Glutamatergic neuron (in vitro differentiated cells): ENCODE data around the gene SLC16A9. TPM values are rescaled to one million over a fixed set of nuclear protein-coding genes. Genes with fewer than 3 reads are reported as not detected.

Experiments
- DNase-seq: peaks from one replicate; pipeline ENCODE4 v3.0.0; 2022
- H3K27ac Mint-ChIP-seq: one replicate; pipeline ENCODE4 v1.8.0; 2020; ENCODE audit warnings: mild to moderate bottlenecking, mixed read lengths, inconsistent platforms; ENCODE audit not compliant: unreplicated experiment
- H3K27me3 Mint-ChIP-seq: one replicate; pipeline ENCODE4 v1.8.0; 2020; ENCODE audit warnings: mild to moderate bottlenecking, moderate library complexity, mixed read lengths, inconsistent platforms; ENCODE audit not compliant: unreplicated experiment
- H3K36me3 Mint-ChIP-seq: one replicate; pipeline ENCODE4 v1.8.0; 2020; ENCODE audit warnings: mild to moderate bottlenecking, mixed read lengths, inconsistent platforms; ENCODE audit not compliant: unreplicated experiment
- H3K4me1 Mint-ChIP-seq: one replicate; pipeline ENCODE4 v1.8.0; 2020; ENCODE audit warnings: mild to moderate bottlenecking, low read depth, mixed read lengths, inconsistent platforms; ENCODE audit not compliant: unreplicated experiment
- H3K4me3 Mint-ChIP-seq: one replicate; pipeline ENCODE4 v1.8.0; 2020; ENCODE audit warnings: mild to moderate bottlenecking, mixed read lengths, inconsistent platforms; ENCODE audit not compliant: unreplicated experiment
- H3K9me3 Mint-ChIP-seq: one replicate; pipeline ENCODE4 v1.8.0; 2020; ENCODE audit warnings: mild to moderate bottlenecking, moderate library complexity, mixed read lengths, inconsistent platforms; ENCODE audit not compliant: unreplicated experiment
- total RNA-seq: library from RNA; stranded (reverse); fragmentation: NEBNext Ultra II Directional; extraction: Animal tissue kit (Norgen Biotek cat#: 25700); gene quantifications from one replicate; pipeline ENCODE4 v1.2.1, GENCODE V29; 2021; ENCODE audit not compliant: unreplicated experiment
- TF ChIP-seq, protein P1 (sequence below): fragments of 200-600 bp; sonication (generic); IDR thresholded peaks from one replicate; pipeline ENCODE4 v1.5.0; 2021; ENCODE audit not compliant: partially characterized antibody, unreplicated experiment

SLC16A9 gene
- total RNA-seq, 1 donor from 2014 or later = 1.2 TPM

DNA sequence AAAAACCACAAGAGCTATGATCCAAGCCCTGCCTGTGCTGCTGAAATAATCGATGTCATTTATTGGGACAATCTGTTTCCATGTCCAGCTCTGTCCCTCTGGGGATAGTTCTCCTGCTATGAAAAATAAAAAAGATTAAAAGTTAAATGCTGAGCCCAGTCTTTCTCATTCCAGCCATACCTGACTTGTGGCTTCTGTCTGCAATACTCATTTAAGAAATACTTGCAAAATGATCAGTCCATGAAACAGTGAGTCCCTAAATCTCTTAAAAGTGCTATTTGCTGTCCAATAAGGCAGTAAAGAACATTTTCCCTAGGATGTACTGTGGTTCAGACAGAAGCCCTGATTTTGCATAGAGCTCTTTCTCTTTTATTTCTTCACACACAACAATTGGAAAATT, 91.7 kb downstream of the SLC16A9 start:
- Mint-ChIP-seq H3K27me3 (no peaks in the 10 kb centered on the region), H3K4me3 (no peak overlapping the region), H3K4me1 (no peaks in the 10 kb centered on the region), H3K9me3 (no peaks in the 10 kb centered on the region), H3K27ac (no peak overlapping the region), H3K36me3 (no peaks in the 10 kb centered on the region)
- no peak for DNase-seq
- TF ChIP-seq, protein P1, sequence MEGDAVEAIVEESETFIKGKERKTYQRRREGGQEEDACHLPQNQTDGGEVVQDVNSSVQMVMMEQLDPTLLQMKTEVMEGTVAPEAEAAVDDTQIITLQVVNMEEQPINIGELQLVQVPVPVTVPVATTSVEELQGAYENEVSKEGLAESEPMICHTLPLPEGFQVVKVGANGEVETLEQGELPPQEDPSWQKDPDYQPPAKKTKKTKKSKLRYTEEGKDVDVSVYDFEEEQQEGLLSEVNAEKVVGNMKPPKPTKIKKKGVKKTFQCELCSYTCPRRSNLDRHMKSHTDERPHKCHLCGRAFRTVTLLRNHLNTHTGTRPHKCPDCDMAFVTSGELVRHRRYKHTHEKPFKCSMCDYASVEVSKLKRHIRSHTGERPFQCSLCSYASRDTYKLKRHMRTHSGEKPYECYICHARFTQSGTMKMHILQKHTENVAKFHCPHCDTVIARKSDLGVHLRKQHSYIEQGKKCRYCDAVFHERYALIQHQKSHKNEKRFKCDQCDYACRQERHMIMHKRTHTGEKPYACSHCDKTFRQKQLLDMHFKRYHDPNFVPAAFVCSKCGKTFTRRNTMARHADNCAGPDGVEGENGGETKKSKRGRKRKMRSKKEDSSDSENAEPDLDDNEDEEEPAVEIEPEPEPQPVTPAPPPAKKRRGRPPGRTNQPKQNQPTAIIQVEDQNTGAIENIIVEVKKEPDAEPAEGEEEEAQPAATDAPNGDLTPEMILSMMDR = no peak

DNA sequence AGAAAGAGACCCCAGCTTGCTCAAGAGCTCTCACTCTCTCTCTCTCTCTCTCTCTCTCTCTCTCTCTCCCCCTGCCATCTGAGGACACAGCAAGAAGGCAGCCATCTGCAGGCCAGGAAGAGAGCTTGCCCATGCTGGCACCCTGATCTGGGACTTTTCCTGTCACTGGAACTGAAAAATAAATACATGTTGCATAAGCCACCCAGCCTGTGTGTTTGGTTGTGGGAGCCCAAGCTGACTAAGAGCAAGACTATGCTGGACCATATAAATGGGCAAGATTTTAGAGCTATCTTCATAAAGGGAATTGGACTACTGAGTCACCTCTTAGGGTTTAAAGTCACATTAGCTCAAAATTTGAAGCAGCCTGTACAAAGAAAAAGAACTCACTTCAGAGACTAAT, 98.6 kb downstream of the SLC16A9 start:
- Mint-ChIP-seq H3K4me1 (no peaks in the 10 kb centered on the region), H3K27me3 (no peaks in the 10 kb centered on the region), H3K36me3 (no peaks in the 10 kb centered on the region), H3K4me3 (no peak overlapping the region), H3K9me3 (no peaks in the 10 kb centered on the region), H3K27ac (no peak overlapping the region)
- TF ChIP-seq, protein P1 = no peak
- DNase-seq = no peak

DNA sequence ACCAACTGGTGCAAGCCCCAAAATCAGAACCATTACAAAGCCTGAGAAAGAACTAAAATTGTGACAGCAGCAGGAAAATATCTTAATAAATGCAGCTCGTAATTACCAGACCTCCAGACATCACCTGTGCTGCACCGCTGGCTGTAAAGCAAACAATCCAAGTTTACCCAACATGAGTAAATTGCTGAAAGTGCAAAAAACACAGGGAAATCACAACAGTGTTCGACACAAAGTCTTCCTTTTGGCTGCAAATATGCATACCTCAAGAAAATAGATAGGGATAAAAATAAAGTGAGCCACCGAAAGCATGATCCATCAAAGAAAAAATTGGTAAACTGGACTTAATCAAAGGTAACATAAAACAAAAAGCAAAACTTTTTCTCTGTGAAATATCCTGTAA, 101.7 kb downstream of the SLC16A9 start:
- TF ChIP-seq, protein P1 = no peak
- H3K9me3 Mint-ChIP-seq = peaks cover 8% of the 10 kb centered on the region
- no peak overlapping the region for H3K4me3 Mint-ChIP-seq
- H3K36me3 Mint-ChIP-seq = no peaks in the 10 kb centered on the region
- no peak for DNase-seq
- H3K27ac Mint-ChIP-seq = no peak overlapping the region
- no peaks in the 10 kb centered on the region for H3K27me3 Mint-ChIP-seq
- H3K4me1 Mint-ChIP-seq = no peaks in the 10 kb centered on the region

DNA sequence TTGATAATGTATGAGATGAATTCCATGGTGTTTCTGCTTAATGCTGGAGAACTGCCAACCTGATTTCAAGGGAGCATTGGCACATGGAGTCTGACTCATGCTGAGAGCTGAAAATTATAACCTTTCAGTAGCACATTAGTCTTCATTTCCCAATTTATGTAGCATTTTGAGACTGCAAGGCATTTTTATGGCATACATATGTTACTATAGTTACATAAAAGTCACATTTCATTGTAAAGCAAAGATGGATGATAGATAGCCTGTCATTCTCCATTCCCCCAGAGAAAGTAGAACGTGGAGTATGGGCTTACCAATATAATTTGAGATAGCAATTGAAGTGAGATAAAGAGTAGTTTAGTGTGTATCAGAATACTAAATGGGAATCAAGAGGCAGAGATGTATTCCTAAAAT, 103.1 kb downstream of the SLC16A9 start:
- Mint-ChIP-seq H3K27ac (no peak overlapping the region), H3K36me3 (no peaks in the 10 kb centered on the region), H3K4me1 (no peaks in the 10 kb centered on the region), H3K4me3 (no peak overlapping the region), H3K9me3 (peaks cover 8% of the 10 kb centered on the region), H3K27me3 (no peaks in the 10 kb centered on the region)
- DNase-seq = no peak
- TF ChIP-seq, protein P1 = no peak

DNA sequence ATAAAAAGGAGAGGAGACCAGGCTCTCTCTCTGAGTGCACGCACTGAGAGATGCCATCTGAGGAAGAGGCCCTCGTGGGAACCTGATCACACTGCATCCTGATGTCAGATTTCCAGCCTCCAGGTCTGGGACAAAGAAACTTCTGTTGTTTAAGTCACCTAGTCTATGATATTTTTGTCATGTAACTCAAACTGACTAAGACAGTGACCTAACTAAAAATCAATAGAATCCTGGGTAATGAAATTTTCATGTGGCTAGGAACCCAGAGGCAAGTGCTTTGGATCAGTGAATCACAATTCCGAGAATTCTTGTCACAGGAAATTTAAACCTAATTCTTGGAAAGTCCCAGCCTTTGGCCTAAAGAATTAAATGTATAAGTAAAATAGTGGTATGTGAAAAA, 107.7 kb downstream of the SLC16A9 start:
- H3K27ac Mint-ChIP-seq = no peak overlapping the region
- no peaks in the 10 kb centered on the region for H3K4me1 Mint-ChIP-seq
- no peak overlapping the region for H3K4me3 Mint-ChIP-seq
- TF ChIP-seq, protein P1 = no peak
- DNase-seq = no peak
- no peaks in the 10 kb centered on the region for H3K36me3 Mint-ChIP-seq
- peaks cover 8% of the 10 kb centered on the region for H3K9me3 Mint-ChIP-seq
- H3K27me3 Mint-ChIP-seq = no peaks in the 10 kb centered on the region

Other genes starting within 250 kb of the SLC16A9 start
- not detected for gene MRLN, start 43.6 kb upstream of the SLC16A9 start, total RNA-seq
- gene CCDC6, start 196.7 kb upstream of the SLC16A9 start, total RNA-seq = 28.1 TPM